Motor neuron (in vitro differentiated cells): ENCODE data around the gene EGFL6. TPM values are rescaled to one million over a fixed set of nuclear protein-coding genes. Genes with fewer than 3 reads are reported as not detected.
"Not testable (repeated sequence)": the region's sequence is repeated elsewhere in the genome, so short reads cannot be mapped to it uniquely, and the experiment has no call there.

Experiments used
- ATAC-seq, 8 experiments: fragments of 200-7000 bp; cut with Tn5 transposase; replicated peaks in 6 of 8; 2 replicates each; pipeline ENCODE4 v1.8.0; 2021; ENCODE audit warnings: mild to moderate bottlenecking in 8 of 8, moderate library complexity in 8 of 8
- H3K27ac ChIP-seq, 2 donors: fragments of 250-450 bp; sonication (Bioruptor Pico); 2 replicates each; pipeline ENCODE4 v1.9.0; 2021; ENCODE audit warnings: antibody characterized with exemption in 2 of 2, mild to moderate bottlenecking in 2 of 2, moderate library complexity in 1 of 2
- H3K4me1 ChIP-seq, 2 donors: fragments of 250-450 bp; sonication (Bioruptor Pico); replicated peaks in 1 of 2; 2 replicates each; pipeline ENCODE4 v1.6.1; 2021; ENCODE audit warnings: antibody characterized with exemption in 2 of 2, mild to moderate bottlenecking in 2 of 2, moderate library complexity in 1 of 2
- H3K4me3 ChIP-seq, 5 donors: fragments of 250-450 bp; sonication (Bioruptor Pico); 2 replicates each; pipeline ENCODE4 v1.9.0; 2021; ENCODE audit warnings: antibody characterized with exemption in 5 of 5, mild to moderate bottlenecking in 5 of 5, moderate library complexity in 4 of 5
- WGBS, 10 experiments: fragments of 450-650 bp; shearing (Covaris generic); methylation state at CpG; one replicate each; pipeline ENCODE4 v1.0.0; 2022; 5-methylcytosine and 5-hydroxymethylcytosine counted together
- in situ Hi-C, 9 experiments: fragments of 400-800 bp; cut with MboI; loops; one replicate each; pipeline ENCODE4 v1.15.0; 2021; ENCODE audit warnings: low sequenced_read_pairs in 9 of 9, low pct_unique_long_range_greater_than_20kb in 2 of 9; ENCODE audit not compliant: unreplicated experiment in 9 of 9
- total RNA-seq, 8 experiments: library from RNA; unstranded; fragments of 300-600 nt; gene quantifications; 2 replicates each; pipeline versions ENCODE4 v1.2.3 to v1.2.4, GENCODE V29; 2022

Gene EGFL6
- total RNA-seq, 8 experiments from 2014 or later = 0.33 to 6.8 (median 2.0) TPM

- in situ Hi-C loops = no loop called here
- no peak overlapping the region for H3K27ac ChIP-seq
- no peak for ATAC-seq
- 80 to 100% (median 93%) methylated on average over 1 of the region's 1 CpG; no CpG with 5 or more reads in 6 of the 10 experiments for WGBS, 10 experiments
- no peaks in the 10 kb centered on the region for H3K4me1 ChIP-seq
- H3K4me3 ChIP-seq = no peak overlapping the region
Observed at GRCh38 chrX:13605611-13606010, 36.2 kb downstream of the EGFL6 start.

GRCh38 chrX:13607331-13607995 lies 38.1 kb downstream of the EGFL6 start:
- in situ Hi-C loops = no loop called here
- ATAC-seq = no peak
- H3K4me3 ChIP-seq = no peak overlapping the region
- no peaks in the 10 kb centered on the region for H3K4me1 ChIP-seq
- WGBS, 10 experiments = 60 to 83% methylated on average over 3 to 5 of the region's 6 CpGs; no CpG with 5 or more reads in 8 of the 10 experiments
- no peak overlapping the region for H3K27ac ChIP-seq

- H3K4me1 ChIP-seq = no peaks in the 10 kb centered on the region
- in situ Hi-C loops = no loop called here
- no peak for ATAC-seq
- no peak overlapping the region for H3K4me3 ChIP-seq
- 60 to 80% methylated on average over 1 of the region's 2 CpGs; no CpG with 5 or more reads in 8 of the 10 experiments for WGBS, 10 experiments
- no peak overlapping the region for H3K27ac ChIP-seq
Observed at GRCh38 chrX:13607996-13608365, 38.6 kb downstream of the EGFL6 start.

GRCh38 chrX:13614154-13614553 lies 44.8 kb downstream of the EGFL6 start:
- ATAC-seq = no peak
- in situ Hi-C loops = no loop called here
- Histone ChIP-seq H3K27ac (no peak overlapping the region), H3K4me1 (no peaks in the 10 kb centered on the region), H3K4me3 (no peak overlapping the region)

- Histone ChIP-seq H3K4me3 (no peak overlapping the region), H3K27ac (no peak overlapping the region), H3K4me1 (no peaks in the 10 kb centered on the region)
- 0% methylated on average over 1 of the region's 1 CpG; no CpG with 5 or more reads in 6 of the 10 experiments for WGBS, 10 experiments
- ATAC-seq = peak in 2 of 8 experiments; percentile 9 to 21
- in situ Hi-C loops = no loop called here
Observed at GRCh38 chrX:13620207-13620606, 50.8 kb downstream of the EGFL6 start.

GRCh38 chrX:13622401-13622964 lies 53.1 kb downstream of the EGFL6 start:
- WGBS, 10 experiments = 22 to 100% (median 85%) methylated on average over 1 to 2 of the region's 3 CpGs; no CpG with 5 or more reads in 6 of the 10 experiments
- in situ Hi-C loops = no loop called here
- Histone ChIP-seq H3K4me3 (no peak overlapping the region), H3K27ac (no peak overlapping the region), H3K4me1 (no peaks in the 10 kb centered on the region)
- no peak for ATAC-seq

GRCh38 chrX:13627306-13627705 lies 57.9 kb downstream of the EGFL6 start:
- Histone ChIP-seq H3K4me1 (no peaks in the 10 kb centered on the region), H3K27ac (no peak overlapping the region), H3K4me3 (no peak overlapping the region)
- no peak for ATAC-seq
- WGBS, 10 experiments = 17 to 100% (median 88%) methylated on average over 1 to 8 of the region's 8 CpGs; no CpG with 5 or more reads in 2 of the 10 experiments
- in situ Hi-C loops = loop anchor here in 2 of 9 experiments (25.0 kb wide), 1 partner anchor 115 kb away; no protein-coding TSS in a partner anchor

- not testable (repeated sequence) for ATAC-seq, H3K4me1 ChIP-seq
- WGBS, 10 experiments = 60 to 100% (median 81%) methylated on average over 1 to 7 of the region's 9 CpGs; no CpG with 5 or more reads in 4 of the 10 experiments
Observed at GRCh38 chrX:13637224-13637623, 67.8 kb downstream of the EGFL6 start.

GRCh38 chrX:13638021-13638420 lies 68.6 kb downstream of the EGFL6 start:
- 60 to 70% methylated on average over 1 of the region's 1 CpG; no CpG with 5 or more reads in 8 of the 10 experiments for WGBS, 10 experiments
- in situ Hi-C loops = loop anchor here in 2 of 9 experiments (25.0 kb wide), 1 partner anchor 126 kb away; no protein-coding TSS in a partner anchor

More at GRCh38 chrX:13637224-13637623, 67.8 kb downstream of the EGFL6 start:
- in situ Hi-C loops = loop anchor here in 2 of 9 experiments (25.0 kb wide), 1 partner anchor 125 kb away; no protein-coding TSS in a partner anchor
- H3K4me3 ChIP-seq, H3K27ac ChIP-seq: not testable (repeated sequence)

GRCh38 chrX:13638826-13639225 lies 69.4 kb downstream of the EGFL6 start:
- in situ Hi-C loops = loop anchor here in 2 of 9 experiments (25.0 kb wide), 1 partner anchor 127 kb away; no protein-coding TSS in a partner anchor
- 0 to 100% (median 11%) methylated on average over 1 to 3 of the region's 3 CpGs; no CpG with 5 or more reads in 3 of the 10 experiments for WGBS, 10 experiments
- Histone ChIP-seq H3K4me3 (no peak overlapping the region), H3K4me1 (no peaks in the 10 kb centered on the region), H3K27ac (no peak overlapping the region)
- ATAC-seq = peak in 3 of 8 experiments; percentile 88 to 98 (median 88)

More at GRCh38 chrX:13638021-13638420, 68.6 kb downstream of the EGFL6 start:
- H3K27ac ChIP-seq = no peak overlapping the region
- no peak for ATAC-seq
- H3K4me3 ChIP-seq = no peak overlapping the region
- H3K4me1 ChIP-seq = no peaks in the 10 kb centered on the region

GRCh38 chrX:13641684-13642083 lies 72.3 kb downstream of the EGFL6 start:
- H3K27ac ChIP-seq, ATAC-seq, H3K4me3 ChIP-seq, H3K4me1 ChIP-seq: not testable (repeated sequence)
- WGBS, 10 experiments = no CpG with 5 or more reads among the region's 4 CpGs
- in situ Hi-C loops = loop anchor here in 3 of 9 experiments (10.0 to 25.0 kb wide), 2 partner anchors 129 to 137 kb away; no protein-coding TSS in a partner anchor

GRCh38 chrX:13645464-13646153 lies 76.2 kb downstream of the EGFL6 start:
- WGBS, 10 experiments = 0 to 86% (median 52%) methylated on average over 1 to 4 of the region's 9 CpGs; no CpG with 5 or more reads in 6 of the 10 experiments
- Histone ChIP-seq H3K4me1 (peaks cover 13 to 14% of the 10 kb centered on the region in 2 donors), H3K4me3 (no peak overlapping the region), H3K27ac (no peak overlapping the region)
- in situ Hi-C loops = loop anchor here in 3 of 9 experiments (10.0 to 25.0 kb wide), 2 partner anchors 133 to 141 kb away; no protein-coding TSS in a partner anchor
- no peak for ATAC-seq

- ATAC-seq = peak in 6 of 8 experiments; percentile 32 to 91 (median 64)
- in situ Hi-C loops = loop anchor here in 3 of 9 experiments (10.0 to 25.0 kb wide), 2 partner anchors 134 to 141 kb away; no protein-coding TSS in a partner anchor
- Histone ChIP-seq H3K4me1 (peaks cover 13 to 14% of the 10 kb centered on the region in 2 donors), H3K4me3 (no peak overlapping the region), H3K27ac (no peak overlapping the region)
- 0 to 100% (median 45%) methylated on average over 1 to 3 of the region's 3 CpGs; no CpG with 5 or more reads in 5 of the 10 experiments for WGBS, 10 experiments
Observed at GRCh38 chrX:13646154-13646549, 76.8 kb downstream of the EGFL6 start.
